VCaP (cell line): ENCODE data around the gene NOP56.
"Not testable (repeated sequence)": the region's sequence is repeated elsewhere in the genome, so short reads cannot be mapped to it uniquely, and the experiment has no call there.

ENCODE experiments used
- H3K27ac ChIP-seq: fragments of 450-650 bp; 2 replicates; pipeline ENCODE4 v1.5.1; 2017
- CTCF ChIP-seq: fragments of 450-650 bp; conservative IDR thresholded peaks from 2 replicates; pipeline ENCODE4 v1.5.1; 2017; ENCODE audit warnings: mild to moderate bottlenecking, moderate library complexity

The NOP56 gene

GRCh38 chr20:2663887-2664719 is 11.7 kb downstream of the NOP56 start, which contains the start of gene IDH3B:
Gene IDH3B (minus strand): TSS chr20:2664216. CDS start chr20:2664188, 28 bp downstream.
- peak within 1 kb of the TSS; percentile 94 for H3K27ac ChIP-seq
- no peak for TF ChIP-seq CTCF

DNA sequence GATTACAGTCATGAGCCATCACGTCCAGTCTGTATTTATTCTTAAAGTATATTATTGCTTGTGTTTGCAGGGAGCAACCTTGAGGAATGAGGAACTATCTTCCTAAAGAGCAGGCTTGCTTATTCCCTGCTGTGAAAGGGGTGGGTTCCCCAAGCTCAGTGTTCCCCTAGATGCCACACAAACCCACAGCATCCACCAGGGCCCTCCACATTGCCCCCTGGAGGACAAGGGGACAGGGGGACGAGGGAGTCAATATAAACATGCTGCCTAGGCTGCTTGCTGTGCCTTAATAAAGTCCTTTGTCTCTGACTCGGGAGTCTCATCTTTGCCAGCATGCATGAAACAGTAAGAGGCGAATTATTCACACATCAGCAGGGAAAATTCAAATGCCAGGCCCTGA is 19.5 kb downstream of the NOP56 start:
- no peak overlapping the region for H3K27ac ChIP-seq
- TF ChIP-seq CTCF = no peak; the same call in 1 of the 2 replicates

DNA sequence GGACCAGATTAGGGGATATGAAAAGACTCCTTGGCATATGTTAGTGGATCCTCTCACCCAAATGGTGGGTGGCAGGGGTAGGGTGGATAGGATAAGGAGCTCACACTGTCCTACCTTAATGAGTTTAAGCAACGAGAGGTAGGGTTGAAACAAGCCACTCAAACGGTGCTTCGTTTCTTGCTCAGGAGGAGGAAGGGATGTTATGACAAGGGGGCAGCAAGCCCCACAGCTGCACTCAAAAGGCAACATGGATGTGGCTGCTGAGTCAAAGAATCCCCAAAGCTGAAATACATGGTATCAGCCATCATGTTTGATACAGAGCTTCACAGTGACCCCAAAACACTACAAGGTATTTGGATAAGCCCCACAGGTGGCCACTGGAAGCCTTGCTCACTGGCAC is 20.0 kb downstream of the NOP56 start:
- no peak overlapping the region for H3K27ac ChIP-seq
- TF ChIP-seq CTCF = no peak

GRCh38 chr20:2673453-2673852 is 21.0 kb downstream of the NOP56 start:
- no peak for TF ChIP-seq CTCF
- no peak overlapping the region for H3K27ac ChIP-seq

- no peak for TF ChIP-seq CTCF
- no peak overlapping the region for H3K27ac ChIP-seq
Measured at GRCh38 chr20:2680046-2680445, 27.6 kb downstream of the NOP56 start.

DNA sequence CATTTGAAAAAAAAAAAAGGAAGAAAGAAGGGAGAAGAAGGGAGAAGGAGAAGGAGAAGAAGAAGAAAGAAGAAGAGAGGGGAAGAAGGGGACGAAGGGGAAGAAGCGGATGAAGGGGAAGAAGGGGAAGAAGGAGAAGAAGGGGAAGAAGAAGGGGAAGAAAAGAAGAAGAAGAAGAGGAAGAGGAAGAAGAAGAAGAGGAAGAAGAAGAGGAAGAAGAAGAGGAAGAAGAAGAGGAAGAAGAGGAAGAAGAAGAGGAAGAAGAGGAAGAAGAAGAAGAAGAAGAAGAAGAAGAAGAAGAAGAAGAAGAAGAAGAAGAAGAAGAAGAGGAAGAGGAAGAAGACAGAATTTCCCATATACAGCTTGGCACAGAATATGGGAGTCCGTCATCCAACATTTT is 29.6 kb downstream of the NOP56 start:
- not testable (repeated sequence) for H3K27ac ChIP-seq

DNA sequence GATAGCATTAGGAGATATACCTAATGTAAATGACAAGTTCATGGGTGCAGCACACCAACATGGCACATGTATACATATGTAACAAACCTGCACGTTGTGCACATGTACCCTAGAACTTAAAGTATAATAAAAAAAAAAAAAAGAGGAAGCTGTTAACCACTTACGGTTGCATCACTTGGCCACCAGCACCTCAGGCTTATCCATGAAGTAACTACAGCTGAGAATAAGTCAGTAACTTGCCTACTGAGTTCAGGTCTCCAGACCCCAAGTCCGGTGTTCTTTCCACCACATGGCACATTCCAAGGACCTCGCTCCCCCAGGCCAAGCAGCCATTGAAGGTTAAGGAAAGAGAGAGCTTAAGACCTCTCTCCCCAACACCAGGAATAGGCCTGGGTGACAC is 32.4 kb downstream of the NOP56 start:
- not testable (repeated sequence) for H3K27ac ChIP-seq

DNA sequence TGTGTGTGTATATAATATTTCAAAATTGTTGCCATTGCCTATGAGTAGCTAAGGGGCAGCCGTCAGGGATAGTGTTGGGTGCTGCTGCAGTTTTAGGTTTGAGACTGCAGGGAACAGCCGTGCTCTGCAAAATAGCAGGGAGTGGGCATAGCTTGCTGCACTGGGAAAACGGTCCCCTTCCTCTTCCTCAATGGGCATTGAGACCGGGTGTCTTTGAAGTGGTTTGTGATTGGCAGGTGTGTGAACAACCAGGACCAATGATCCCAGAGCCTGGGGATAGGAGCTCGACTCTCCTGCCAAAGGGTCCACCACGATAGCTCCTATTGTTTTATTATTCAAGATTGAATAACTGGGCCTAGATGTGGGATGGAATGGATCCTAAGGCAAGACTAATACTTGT is 35.1 kb downstream of the NOP56 start:
- no peak for TF ChIP-seq CTCF
- no peak overlapping the region for H3K27ac ChIP-seq
